ENCODE measurements around the gene GJB1. TPM values are rescaled to one million over a fixed set of nuclear protein-coding genes. Genes with fewer than 3 reads are reported as not detected.

The GJB1 gene
- total RNA-seq, 4 donors from 2014 or later, result not detected

DNA sequence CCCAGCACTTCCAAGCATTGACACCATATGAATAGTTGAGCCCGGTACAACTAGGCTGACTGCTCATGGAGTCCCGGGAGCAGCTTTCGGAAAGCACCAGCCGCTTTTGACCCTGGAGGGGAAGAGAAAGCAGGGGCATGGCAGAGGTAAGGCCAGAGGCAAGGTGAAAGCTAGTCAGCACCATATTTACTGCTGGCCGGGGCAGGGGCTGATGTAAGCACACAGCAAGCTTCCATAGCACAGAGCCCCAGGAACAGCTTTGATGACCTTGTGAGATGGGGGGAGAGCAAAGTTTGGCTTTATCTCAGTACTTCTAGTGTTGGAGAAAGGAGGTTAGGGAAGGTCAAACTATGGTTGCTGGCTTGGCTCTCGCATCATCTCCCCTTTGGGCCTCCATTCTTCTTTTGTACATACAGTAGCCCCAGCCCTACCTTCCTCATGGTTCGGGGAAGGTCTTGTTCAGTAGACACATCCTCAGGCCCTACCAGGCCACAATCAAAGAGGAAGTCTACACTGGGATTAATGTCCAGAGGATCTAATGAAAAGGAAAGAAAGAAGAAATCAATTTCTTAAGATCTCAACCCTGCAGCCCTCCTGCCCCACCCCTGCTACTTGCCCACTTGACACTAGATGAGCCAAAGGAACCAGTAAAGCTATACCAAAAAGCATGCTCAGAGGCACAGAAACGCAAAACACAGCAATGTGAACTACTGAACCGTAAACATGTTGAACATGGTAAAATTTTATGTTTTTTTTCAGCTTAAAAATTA lies 21.5 kb downstream of the GJB1 start:
- no peak overlapping the region for H3K27ac ChIP-seq
- no peaks in the 10 kb centered on the region for H3K4me1 ChIP-seq
- no peak overlapping the region for H3K4me3 ChIP-seq
- H3K36me3 ChIP-seq, result peaks cover 0 to 95% of the 10 kb centered on the region in 2 donors
- no peak for ATAC-seq
- H3K27me3 ChIP-seq, result no peaks in the 10 kb centered on the region
- TF ChIP-seq, protein P1, sequence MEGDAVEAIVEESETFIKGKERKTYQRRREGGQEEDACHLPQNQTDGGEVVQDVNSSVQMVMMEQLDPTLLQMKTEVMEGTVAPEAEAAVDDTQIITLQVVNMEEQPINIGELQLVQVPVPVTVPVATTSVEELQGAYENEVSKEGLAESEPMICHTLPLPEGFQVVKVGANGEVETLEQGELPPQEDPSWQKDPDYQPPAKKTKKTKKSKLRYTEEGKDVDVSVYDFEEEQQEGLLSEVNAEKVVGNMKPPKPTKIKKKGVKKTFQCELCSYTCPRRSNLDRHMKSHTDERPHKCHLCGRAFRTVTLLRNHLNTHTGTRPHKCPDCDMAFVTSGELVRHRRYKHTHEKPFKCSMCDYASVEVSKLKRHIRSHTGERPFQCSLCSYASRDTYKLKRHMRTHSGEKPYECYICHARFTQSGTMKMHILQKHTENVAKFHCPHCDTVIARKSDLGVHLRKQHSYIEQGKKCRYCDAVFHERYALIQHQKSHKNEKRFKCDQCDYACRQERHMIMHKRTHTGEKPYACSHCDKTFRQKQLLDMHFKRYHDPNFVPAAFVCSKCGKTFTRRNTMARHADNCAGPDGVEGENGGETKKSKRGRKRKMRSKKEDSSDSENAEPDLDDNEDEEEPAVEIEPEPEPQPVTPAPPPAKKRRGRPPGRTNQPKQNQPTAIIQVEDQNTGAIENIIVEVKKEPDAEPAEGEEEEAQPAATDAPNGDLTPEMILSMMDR (IDR thresholded peaks at IDR 0.05), result no peak
- TF ChIP-seq EP300 (IDR thresholded peaks at IDR 0.05), result no peak
- TF ChIP-seq POLR2A (IDR thresholded peaks at IDR 0.05), result no peak
- TF ChIP-seq POLR2AphosphoS5 (IDR thresholded peaks at IDR 0.05), result no peak
- WGBS, 2 donors (ENCODE audit: low coverage in 1 of 2), result 82 to 83% methylated on average over 2 to 6 of the region's 9 CpGs
- H3K9me3 ChIP-seq, result no peaks in the 10 kb centered on the region

DNA sequence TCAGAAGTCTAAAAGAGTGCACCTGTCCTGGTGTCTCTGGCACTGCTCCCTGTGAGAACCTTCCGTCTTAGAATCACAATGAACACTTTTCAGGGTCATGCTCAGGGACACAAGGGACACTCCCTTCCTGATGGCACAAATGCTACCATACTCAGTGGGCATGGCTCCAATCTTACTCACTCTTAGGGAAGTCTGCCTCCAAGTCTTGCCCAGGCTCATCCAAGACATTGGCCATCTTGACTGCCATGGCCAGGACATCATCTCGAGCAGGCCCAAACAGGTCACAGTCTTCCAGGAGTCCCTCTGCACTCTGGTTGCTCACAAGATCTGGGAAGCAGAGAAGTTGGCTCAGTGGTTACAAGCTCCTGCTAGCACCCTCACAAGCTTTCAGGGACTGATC lies 22.1 kb downstream of the GJB1 start:
- no peak overlapping the region for H3K27ac ChIP-seq
- ATAC-seq, result no peak
- H3K4me3 ChIP-seq, result no peak overlapping the region
- H3K9me3 ChIP-seq, result no peaks in the 10 kb centered on the region
- H3K4me1 ChIP-seq, result no peaks in the 10 kb centered on the region
- TF ChIP-seq POLR2A (IDR thresholded peaks at IDR 0.05), result no peak
- TF ChIP-seq, protein P1 (IDR thresholded peaks at IDR 0.05), result no peak
- no peak for TF ChIP-seq EP300 (IDR thresholded peaks at IDR 0.05)
- TF ChIP-seq POLR2AphosphoS5 (IDR thresholded peaks at IDR 0.05), result no peak
- peaks cover 0 to 100% of the 10 kb centered on the region in 2 donors for H3K36me3 ChIP-seq
- H3K27me3 ChIP-seq, result no peaks in the 10 kb centered on the region
- WGBS, 2 donors (ENCODE audit: low coverage in 1 of 2), result 50 to 88% methylated on average over 1 of the region's 2 CpGs

DNA sequence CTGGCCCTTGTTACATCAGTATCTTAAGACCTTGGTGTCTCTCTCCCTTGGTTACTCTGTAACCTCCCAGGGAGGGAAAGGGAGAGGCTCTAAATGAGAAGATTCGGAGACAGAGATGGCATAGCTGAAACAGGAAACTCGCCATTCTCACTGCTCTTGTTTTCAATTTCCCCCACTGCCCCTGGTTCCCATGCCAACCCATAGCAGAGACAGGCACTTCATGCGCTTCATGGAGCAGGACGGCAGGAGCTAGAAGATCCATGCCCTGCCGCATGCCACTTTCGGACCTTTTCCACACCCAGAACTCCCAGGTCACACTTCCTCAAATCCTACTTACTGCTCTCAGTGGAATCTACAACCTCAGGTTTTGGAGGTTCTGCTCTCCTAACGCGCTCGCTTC lies 27.8 kb downstream of the GJB1 start:
- no peaks in the 10 kb centered on the region for H3K9me3 ChIP-seq
- 91% methylated on average over 4 to 5 of the region's 9 CpGs for WGBS, 2 donors (ENCODE audit: low coverage in 1 of 2)
- H3K4me3 ChIP-seq, result no peak overlapping the region
- no peak overlapping the region for H3K27ac ChIP-seq
- H3K4me1 ChIP-seq, result peaks cover 0 to 28% (median 5%) of the 10 kb centered on the region in 3 donors
- TF ChIP-seq EP300 (IDR thresholded peaks at IDR 0.05) (no peak), POLR2A (IDR thresholded peaks at IDR 0.05) (no peak)
- no peak for ATAC-seq
- no peaks in the 10 kb centered on the region for H3K27me3 ChIP-seq
- H3K36me3 ChIP-seq, result peaks cover 0 to 50% of the 10 kb centered on the region in 2 donors

DNA sequence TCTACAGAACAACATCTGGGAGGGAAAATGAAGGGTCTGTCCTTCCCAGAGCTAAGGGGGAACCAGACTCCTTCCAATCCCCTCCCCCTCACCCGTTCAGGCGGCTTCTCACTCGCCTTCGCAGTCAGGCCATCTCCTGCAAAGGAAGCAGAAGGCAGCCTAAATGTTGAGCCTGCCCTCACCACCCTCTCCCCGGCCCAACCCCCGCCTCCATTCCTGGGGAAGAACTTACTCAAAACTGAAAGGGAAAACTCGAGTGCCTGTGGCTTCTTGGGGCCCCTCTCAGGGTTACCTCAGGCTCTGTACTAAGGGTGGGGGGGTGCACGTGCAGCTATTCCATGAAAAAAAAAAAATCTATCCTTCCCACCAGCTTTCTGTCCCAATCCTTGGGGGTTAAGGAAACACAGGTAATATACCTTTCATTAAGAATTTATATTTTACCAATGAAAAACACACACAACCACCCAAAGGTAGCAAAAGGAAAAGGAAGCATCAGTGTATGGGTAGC lies 28.5 kb downstream of the GJB1 start:
- no peak for ATAC-seq
- H3K27ac ChIP-seq, result no peak overlapping the region
- H3K27me3 ChIP-seq, result no peaks in the 10 kb centered on the region
- peaks cover 0 to 29% (median 5%) of the 10 kb centered on the region in 3 donors for H3K4me1 ChIP-seq
- peaks cover 0 to 43% of the 10 kb centered on the region in 2 donors for H3K36me3 ChIP-seq
- no CpG with 5 or more reads among the region's 8 CpGs for WGBS, 2 donors (ENCODE audit: low coverage in 1 of 2)
- no peak for TF ChIP-seq EP300 (IDR thresholded peaks at IDR 0.05)
- TF ChIP-seq POLR2A (IDR thresholded peaks at IDR 0.05), result no peak
- TF ChIP-seq POLR2AphosphoS5 (IDR thresholded peaks at IDR 0.05), result no peak
- TF ChIP-seq, protein P1 (IDR thresholded peaks at IDR 0.05), result no peak
- H3K9me3 ChIP-seq, result no peaks in the 10 kb centered on the region
- H3K4me3 ChIP-seq, result no peak overlapping the region

DNA sequence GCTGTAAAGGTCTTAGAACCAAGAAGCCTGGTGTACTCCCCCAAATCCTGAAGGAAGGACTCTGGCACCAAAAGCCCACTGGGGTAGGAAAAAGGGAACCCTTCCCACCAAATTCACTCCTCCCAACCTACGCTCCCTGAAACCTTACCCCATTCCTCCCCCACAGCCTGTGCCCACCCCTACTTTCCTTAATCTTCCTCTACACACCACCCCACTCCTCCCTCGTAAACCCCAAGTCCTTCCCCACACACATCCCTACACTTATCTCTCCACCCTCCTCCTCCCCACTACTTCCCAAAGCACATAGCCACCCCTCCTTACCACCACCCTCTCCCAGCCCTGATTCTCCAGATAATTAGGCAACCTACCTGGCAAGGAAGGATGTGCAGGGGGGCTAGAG lies 29.2 kb downstream of the GJB1 start:
- 25 to 50% methylated on average over 1 of the region's 2 CpGs for WGBS, 2 donors (ENCODE audit: low coverage in 1 of 2)
- no peak for ATAC-seq
- Histone ChIP-seq H3K27ac (peak overlapping the region in 1 of 4 donors; percentile 89), H3K4me3 (no peak overlapping the region), H3K9me3 (no peaks in the 10 kb centered on the region), H3K27me3 (no peaks in the 10 kb centered on the region), H3K4me1 (peaks cover 0 to 29% (median 5%) of the 10 kb centered on the region in 3 donors), H3K36me3 (peaks cover 0 to 36% of the 10 kb centered on the region in 2 donors)
- TF ChIP-seq, protein P1 (IDR thresholded peaks at IDR 0.05), result no peak
- no peak for TF ChIP-seq POLR2A (IDR thresholded peaks at IDR 0.05)
- TF ChIP-seq POLR2AphosphoS5 (IDR thresholded peaks at IDR 0.05), result no peak
- no peak for TF ChIP-seq EP300 (IDR thresholded peaks at IDR 0.05)

All from gastroesophageal sphincter (tissue), 4 donors.